ENCODE data around the gene CHMP2A. TPM values are rescaled to one million over a fixed set of nuclear protein-coding genes. Genes with fewer than 3 reads are reported as not detected.
A peak's percentile ranks its signal among the peaks of the same experiment; 100 is the strongest.

Gene CHMP2A
- total and polyA plus RNA-seq, 5 donors: 106 to 196 (median 116) TPM

GRCh38 chr19:58559275-58560006, 4.5 kb upstream of the CHMP2A start:
- DNase-seq (peak; percentile 95 to 97 (median 96)), ATAC-seq (peak; percentile 72 to 74)
- H3K27ac ChIP-seq (ENCODE audit: low read length): peak overlapping the region; percentile 99
- H3K4me1 ChIP-seq (ENCODE audit: control insufficient read depth, insufficient read depth, low read length): peaks cover 16% of the 10 kb centered on the region
- H3K9me3 ChIP-seq (ENCODE audit: control insufficient read depth, low read length): no peaks in the 10 kb centered on the region
- WGBS: 1% methylated on average over 33 of the region's 33 CpGs
- H3K4me3 ChIP-seq (ENCODE audit: low read length): peak overlapping the region; percentile 74
- H3K27me3 ChIP-seq (ENCODE audit: control insufficient read depth, insufficient read depth): no peaks in the 10 kb centered on the region
- intact Hi-C loops (cut with DNase I): no loop called here

- peak overlapping the region; percentile 74 for H3K4me3 ChIP-seq (ENCODE audit: low read length)
- DNase-seq (peak; percentile 99 to 100 (median 100)), ATAC-seq (peak; percentile 80 to 84)
- no peaks in the 10 kb centered on the region for H3K9me3 ChIP-seq (ENCODE audit: control insufficient read depth, low read length)
- under 1% methylated on average over 76 of the region's 76 CpGs for WGBS
- peak overlapping the region; percentile 99 for H3K27ac ChIP-seq (ENCODE audit: low read length)
- H3K27me3 ChIP-seq (ENCODE audit: control insufficient read depth, insufficient read depth): no peaks in the 10 kb centered on the region
- H3K4me1 ChIP-seq (ENCODE audit: control insufficient read depth, insufficient read depth, low read length): peaks cover 22% of the 10 kb centered on the region
- intact Hi-C loops (cut with DNase I): no loop called here
Measured at GRCh38 chr19:58558623-58559274, 3.8 kb upstream of the CHMP2A start.

- intact Hi-C loops (cut with DNase I): no loop called here
- ATAC-seq: no peak
- Histone ChIP-seq H3K9me3 (ENCODE audit: control insufficient read depth, low read length) (no peaks in the 10 kb centered on the region), H3K27ac (ENCODE audit: low read length) (peak within 1 kb of the TSS; percentile 99), H3K4me1 (ENCODE audit: control insufficient read depth, insufficient read depth, low read length) (peaks cover 21% of the 10 kb centered on the region), H3K27me3 (ENCODE audit: control insufficient read depth, insufficient read depth) (no peaks in the 10 kb centered on the region), H3K4me3 (ENCODE audit: low read length) (peak within 1 kb of the TSS; percentile 74)
- DNase-seq: peak; percentile 76 to 95 (median 88)
- under 1% methylated on average over 62 of the region's 62 CpGs for WGBS
Measured at GRCh38 chr19:58558066-58558622, 3.2 kb upstream of the CHMP2A start, which contains the start of gene UBE2M. TSS of gene UBE2M (minus strand) at chr19:58558611. CDS start at chr19:58558381, 230 bp downstream.

- no peaks in the 10 kb centered on the region for H3K9me3 ChIP-seq (ENCODE audit: control insufficient read depth, low read length)
- peak overlapping the region; percentile 64 for H3K4me3 ChIP-seq (ENCODE audit: low read length)
- H3K27me3 ChIP-seq (ENCODE audit: control insufficient read depth, insufficient read depth): no peaks in the 10 kb centered on the region
- peaks cover 19% of the 10 kb centered on the region for H3K4me1 ChIP-seq (ENCODE audit: control insufficient read depth, insufficient read depth, low read length)
- intact Hi-C loops (cut with DNase I): no loop called here
- DNase-seq: no peak
- 31% methylated on average over 12 of the region's 12 CpGs for WGBS
- peak overlapping the region; percentile 76 for H3K27ac ChIP-seq (ENCODE audit: low read length)
- no peak for ATAC-seq
Measured at GRCh38 chr19:58557221-58558065, 2.5 kb upstream of the CHMP2A start.

GRCh38 chr19:58556622-58557220, 1.8 kb upstream of the CHMP2A start:
- Histone ChIP-seq H3K9me3 (ENCODE audit: control insufficient read depth, low read length) (no peaks in the 10 kb centered on the region), H3K27ac (ENCODE audit: low read length) (no peak overlapping the region), H3K4me3 (ENCODE audit: low read length) (no peak overlapping the region), H3K4me1 (ENCODE audit: control insufficient read depth, insufficient read depth, low read length) (peaks cover 13% of the 10 kb centered on the region), H3K27me3 (ENCODE audit: control insufficient read depth, insufficient read depth) (no peaks in the 10 kb centered on the region)
- intact Hi-C loops (cut with DNase I): no loop called here
- DNase-seq (no peak), ATAC-seq (no peak)
- 62% methylated on average over 10 of the region's 10 CpGs for WGBS

GRCh38 chr19:58555920-58556621, 1.2 kb upstream of the CHMP2A start:
- H3K27me3 ChIP-seq (ENCODE audit: control insufficient read depth, insufficient read depth): no peaks in the 10 kb centered on the region

GRCh38 chr19:58555369-58555885, 522 bp upstream of the CHMP2A start:
- H3K9me3 ChIP-seq (ENCODE audit: control insufficient read depth, low read length): no peaks in the 10 kb centered on the region
- no peaks in the 10 kb centered on the region for H3K27me3 ChIP-seq (ENCODE audit: control insufficient read depth, insufficient read depth)
- intact Hi-C loops (cut with DNase I): no loop called here
- no peak for ATAC-seq
- no peak for DNase-seq
- H3K4me3 ChIP-seq (ENCODE audit: low read length): peak overlapping the region; percentile 75
- peaks cover 13% of the 10 kb centered on the region for H3K4me1 ChIP-seq (ENCODE audit: control insufficient read depth, insufficient read depth, low read length)
- H3K27ac ChIP-seq (ENCODE audit: low read length): peak overlapping the region; percentile 84
- WGBS: 44% methylated on average over 4 of the region's 4 CpGs

More at GRCh38 chr19:58555920-58556621, 1.2 kb upstream of the CHMP2A start:
- ATAC-seq (no peak), DNase-seq (no peak)
- Histone ChIP-seq H3K4me1 (ENCODE audit: control insufficient read depth, insufficient read depth, low read length) (peaks cover 13% of the 10 kb centered on the region), H3K27ac (ENCODE audit: low read length) (no peak overlapping the region), H3K9me3 (ENCODE audit: control insufficient read depth, low read length) (no peaks in the 10 kb centered on the region), H3K4me3 (ENCODE audit: low read length) (no peak overlapping the region)
- 84% methylated on average over 16 of the region's 16 CpGs for WGBS
- intact Hi-C loops (cut with DNase I): no loop called here

- peaks cover 13% of the 10 kb centered on the region for H3K4me1 ChIP-seq (ENCODE audit: control insufficient read depth, insufficient read depth, low read length)
- intact Hi-C loops (cut with DNase I): no loop called here
- peak overlapping the region; percentile 84 for H3K27ac ChIP-seq (ENCODE audit: low read length)
- H3K27me3 ChIP-seq (ENCODE audit: control insufficient read depth, insufficient read depth): no peaks in the 10 kb centered on the region
- no peak for ATAC-seq
- DNase-seq: no peak
- H3K4me3 ChIP-seq (ENCODE audit: low read length): peak overlapping the region; percentile 75
- WGBS: 37% methylated on average over 18 of the region's 18 CpGs
- H3K9me3 ChIP-seq (ENCODE audit: control insufficient read depth, low read length): no peaks in the 10 kb centered on the region
Measured at GRCh38 chr19:58553799-58554493, 959 bp downstream of the CHMP2A start.

GRCh38 chr19:58552655-58553054, 2.2 kb downstream of the CHMP2A start:
- 89% methylated on average over 2 of the region's 2 CpGs for WGBS

More at GRCh38 chr19:58552655-58553054, 2.2 kb downstream of the CHMP2A start:
- Histone ChIP-seq H3K9me3 (ENCODE audit: control insufficient read depth, low read length) (no peaks in the 10 kb centered on the region), H3K27me3 (ENCODE audit: control insufficient read depth, insufficient read depth) (no peaks in the 10 kb centered on the region), H3K4me1 (ENCODE audit: control insufficient read depth, insufficient read depth, low read length) (peaks cover 13% of the 10 kb centered on the region), H3K4me3 (ENCODE audit: low read length) (no peak overlapping the region), H3K27ac (ENCODE audit: low read length) (no peak overlapping the region)
- ATAC-seq (no peak), DNase-seq (no peak)
- intact Hi-C loops (cut with DNase I): no loop called here
